HepG2 (cell line): Measurements from ENCODE around the gene ZNF526. TPM values are rescaled to one million over a fixed set of nuclear protein-coding genes. Genes with fewer than 3 reads are reported as not detected.

ENCODE experiments used
- CBX2 ChIP-seq, 2 experiments: fragments of 200-600 bp in 1 of 2; sonication (generic); formaldehyde crosslinking in 1 of 2; IDR thresholded peaks; 2 replicates each; pipeline versions ENCODE4 v1.7.0 to v1.8.1; 2018 to 2022; ENCODE audit warnings: low read depth in 2 of 2, low read length in 1 of 2, mild to moderate bottlenecking in 1 of 2, missing genetic modification reagents in 1 of 2
- EEA1 ChIP-seq: sonication (generic); formaldehyde crosslinking; IDR thresholded peaks from 2 replicates; pipeline ENCODE4 v1.5.1; 2020; ENCODE audit warnings: mild to moderate bottlenecking, missing genetic modification reagents, borderline replicate concordance
- GZF1 ChIP-seq: sonication (generic); formaldehyde crosslinking; IDR thresholded peaks from 2 replicates; pipeline ENCODE4 v1.5.1; 2020; ENCODE audit warnings: mild to moderate bottlenecking, missing genetic modification reagents
- IKZF1 ChIP-seq: fragments of 450-650 bp; IDR thresholded peaks from 2 replicates; pipeline ENCODE4 v1.7.1; 2016
- SRSF9 ChIP-seq: fragments of 200-400 bp; formaldehyde crosslinking; IDR thresholded peaks from 2 replicates; pipeline ENCODE4 v1.6.1; 2018; ENCODE audit warnings: borderline replicate concordance, mild to moderate bottlenecking, low read depth, low read length; ENCODE audit not compliant: insufficient read depth, poor library complexity, severe bottlenecking
- ZNF20 ChIP-seq: sonication (generic); formaldehyde crosslinking; IDR thresholded peaks from 2 replicates; pipeline ENCODE4 v1.4.0; 2020; ENCODE audit warnings: mild to moderate bottlenecking, moderate library complexity, missing genetic modification reagents
- polyA plus RNA-seq, 8 experiments: library from polyadenylated mRNA; depleted of rRNA in 3 of 8; stranded (reverse) in 7 of 8; unstranded in 1 of 8; fragments of >200 nt; fragmentation: Illumina TruSeq in 4 of 8; extraction: Trizol in 4 of 8; gene quantifications; 2 replicates each; pipeline versions ENCODE4 v1.2.1 to v1.2.3, GENCODE V29; 2011 to 2016; ENCODE audit warnings: low read depth in 4 of 8, missing spikeins in 1 of 8, mixed read lengths in 1 of 8; ENCODE audit not compliant: insufficient read depth in 1 of 8
- total RNA-seq, 5 experiments: library from RNA; depleted of rRNA; stranded (reverse); fragments of >200 nt; fragmentation: Illumina TruSeq; extraction: Trizol; gene quantifications; 2 replicates each; pipeline ENCODE4 v1.2.3, GENCODE V29; 2016; ENCODE audit warnings: low read depth in 1 of 5
- TF ChIP-seq, protein P1 (sequence below): sonication (generic); formaldehyde crosslinking; IDR thresholded peaks from 2 replicates; pipeline ENCODE4 v1.5.0; 2020; ENCODE audit warnings: mild to moderate bottlenecking, missing genetic modification reagents, borderline replicate concordance
- TF ChIP-seq, protein P2 (sequence below): sonication (generic); formaldehyde crosslinking; IDR thresholded peaks from 2 replicates; pipeline ENCODE4 v1.8.0; 2022; ENCODE audit warnings: low read depth, missing genetic modification reagents
- TF ChIP-seq, protein P3 (sequence below): sonication (generic); formaldehyde crosslinking; IDR thresholded peaks from 2 replicates; pipeline ENCODE4 v1.5.0; 2020; ENCODE audit warnings: mild to moderate bottlenecking, missing genetic modification reagents
- TF ChIP-seq, protein P4 (sequence below), 2 experiments: sonication (generic) in 1 of 2; formaldehyde crosslinking in 1 of 2; IDR thresholded peaks; 2 replicates each; pipeline versions ENCODE4 v1.4.0 to v1.6.1; 2016 to 2020; ENCODE audit warnings: borderline replicate concordance in 1 of 2, low read depth in 1 of 2, mild to moderate bottlenecking in 1 of 2, missing genetic modification reagents in 1 of 2

The ZNF526 gene
- total and polyA plus RNA-seq, 2 of the 13 experiments (the other 11 are each of a cell fraction or from before 2014, with no cell fraction given): 3.3 to 8.4 TPM

DNA sequence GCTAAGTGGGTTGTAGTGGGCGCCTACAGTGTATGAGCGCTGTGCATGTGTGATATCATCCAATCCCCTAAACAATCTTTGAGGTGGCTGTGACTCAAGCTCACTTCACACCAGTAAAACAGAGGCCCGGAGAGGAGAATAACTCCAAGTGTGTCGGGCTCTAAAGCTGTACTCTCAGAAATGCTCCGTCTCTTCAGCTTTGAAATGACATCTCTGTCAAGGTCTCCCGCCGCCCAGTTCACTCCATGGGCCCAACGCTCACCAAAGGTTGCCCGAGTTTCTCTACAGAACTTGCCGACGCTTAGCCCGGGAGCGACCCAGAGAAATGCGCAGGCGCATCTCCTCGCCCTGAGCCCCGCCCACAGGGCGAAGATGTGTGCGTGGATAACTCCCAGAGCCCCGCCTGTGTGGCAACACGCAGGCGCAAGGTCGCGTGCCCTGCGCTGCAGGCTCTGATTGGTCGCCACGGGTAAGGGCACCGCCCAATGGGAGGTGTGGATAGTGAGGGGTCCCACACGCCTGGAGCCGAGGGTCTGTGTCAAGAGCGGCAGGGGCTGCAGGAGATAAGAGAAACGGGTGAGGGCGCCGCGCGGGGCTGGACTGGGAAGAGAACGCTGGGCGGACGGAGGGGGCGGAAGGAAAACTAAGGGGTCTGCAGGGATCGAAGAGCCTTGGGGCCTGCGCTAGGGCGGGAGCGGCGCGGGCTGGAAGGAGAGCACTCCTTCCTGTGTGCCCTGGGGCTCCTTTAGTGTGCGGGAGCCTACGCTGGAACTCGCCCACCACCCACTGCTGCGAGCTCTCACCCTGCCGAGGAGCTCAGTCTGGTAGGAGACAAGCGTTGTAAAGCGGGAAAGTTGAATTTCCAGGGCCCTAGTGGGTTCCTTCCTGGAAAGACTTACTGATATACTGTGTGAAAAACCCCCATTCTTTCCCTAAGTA, at the start of gene ZNF526 (continued):
- TF ChIP-seq, protein P1, sequence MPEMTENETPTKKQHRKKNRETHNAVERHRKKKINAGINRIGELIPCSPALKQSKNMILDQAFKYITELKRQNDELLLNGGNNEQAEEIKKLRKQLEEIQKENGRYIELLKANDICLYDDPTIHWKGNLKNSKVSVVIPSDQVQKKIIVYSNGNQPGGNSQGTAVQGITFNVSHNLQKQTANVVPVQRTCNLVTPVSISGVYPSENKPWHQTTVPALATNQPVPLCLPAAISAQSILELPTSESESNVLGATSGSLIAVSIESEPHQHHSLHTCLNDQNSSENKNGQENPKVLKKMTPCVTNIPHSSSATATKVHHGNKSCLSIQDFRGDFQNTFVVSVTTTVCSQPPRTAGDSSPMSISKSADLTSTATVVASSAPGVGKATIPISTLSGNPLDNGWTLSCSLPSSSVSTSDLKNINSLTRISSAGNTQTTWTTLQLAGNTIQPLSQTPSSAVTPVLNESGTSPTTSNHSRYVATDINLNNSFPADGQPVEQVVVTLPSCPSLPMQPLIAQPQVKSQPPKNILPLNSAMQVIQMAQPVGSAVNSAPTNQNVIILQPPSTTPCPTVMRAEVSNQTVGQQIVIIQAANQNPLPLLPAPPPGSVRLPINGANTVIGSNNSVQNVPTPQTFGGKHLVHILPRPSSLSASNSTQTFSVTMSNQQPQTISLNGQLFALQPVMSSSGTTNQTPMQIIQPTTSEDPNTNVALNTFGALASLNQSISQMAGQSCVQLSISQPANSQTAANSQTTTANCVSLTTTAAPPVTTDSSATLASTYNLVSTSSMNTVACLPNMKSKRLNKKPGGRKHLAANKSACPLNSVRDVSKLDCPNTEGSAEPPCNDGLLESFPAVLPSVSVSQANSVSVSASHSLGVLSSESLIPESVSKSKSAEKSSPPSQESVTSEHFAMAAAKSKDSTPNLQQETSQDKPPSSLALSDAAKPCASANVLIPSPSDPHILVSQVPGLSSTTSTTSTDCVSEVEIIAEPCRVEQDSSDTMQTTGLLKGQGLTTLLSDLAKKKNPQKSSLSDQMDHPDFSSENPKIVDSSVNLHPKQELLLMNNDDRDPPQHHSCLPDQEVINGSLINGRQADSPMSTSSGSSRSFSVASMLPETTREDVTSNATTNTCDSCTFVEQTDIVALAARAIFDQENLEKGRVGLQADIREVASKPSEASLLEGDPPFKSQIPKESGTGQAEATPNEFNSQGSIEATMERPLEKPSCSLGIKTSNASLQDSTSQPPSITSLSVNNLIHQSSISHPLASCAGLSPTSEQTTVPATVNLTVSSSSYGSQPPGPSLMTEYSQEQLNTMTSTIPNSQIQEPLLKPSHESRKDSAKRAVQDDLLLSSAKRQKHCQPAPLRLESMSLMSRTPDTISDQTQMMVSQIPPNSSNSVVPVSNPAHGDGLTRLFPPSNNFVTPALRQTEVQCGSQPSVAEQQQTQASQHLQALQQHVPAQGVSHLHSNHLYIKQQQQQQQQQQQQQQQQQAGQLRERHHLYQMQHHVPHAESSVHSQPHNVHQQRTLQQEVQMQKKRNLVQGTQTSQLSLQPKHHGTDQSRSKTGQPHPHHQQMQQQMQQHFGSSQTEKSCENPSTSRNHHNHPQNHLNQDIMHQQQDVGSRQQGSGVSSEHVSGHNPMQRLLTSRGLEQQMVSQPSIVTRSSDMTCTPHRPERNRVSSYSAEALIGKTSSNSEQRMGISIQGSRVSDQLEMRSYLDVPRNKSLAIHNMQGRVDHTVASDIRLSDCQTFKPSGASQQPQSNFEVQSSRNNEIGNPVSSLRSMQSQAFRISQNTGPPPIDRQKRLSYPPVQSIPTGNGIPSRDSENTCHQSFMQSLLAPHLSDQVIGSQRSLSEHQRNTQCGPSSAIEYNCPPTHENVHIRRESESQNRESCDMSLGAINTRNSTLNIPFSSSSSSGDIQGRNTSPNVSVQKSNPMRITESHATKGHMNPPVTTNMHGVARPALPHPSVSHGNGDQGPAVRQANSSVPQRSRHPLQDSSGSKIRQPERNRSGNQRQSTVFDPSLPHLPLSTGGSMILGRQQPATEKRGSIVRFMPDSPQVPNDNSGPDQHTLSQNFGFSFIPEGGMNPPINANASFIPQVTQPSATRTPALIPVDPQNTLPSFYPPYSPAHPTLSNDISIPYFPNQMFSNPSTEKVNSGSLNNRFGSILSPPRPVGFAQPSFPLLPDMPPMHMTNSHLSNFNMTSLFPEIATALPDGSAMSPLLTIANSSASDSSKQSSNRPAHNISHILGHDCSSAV: no peak
- TF ChIP-seq CBX2 (IDR thresholded peaks at IDR 0.05; ENCODE audit: low read depth, low read length) (no peak), CBX2 (CRISPR knock-in tag; IDR thresholded peaks at IDR 0.05; ENCODE audit: low read depth) (no peak), EEA1 (CRISPR knock-in tag) (0 out of 2 replicates have a peak, but pooled peaks have one; percentile 16), SRSF9 (no peak), GZF1 (CRISPR knock-in tag) (no peak), ZNF20 (CRISPR knock-in tag) (no peak), IKZF1 (no peak)
- TF ChIP-seq, protein P2, sequence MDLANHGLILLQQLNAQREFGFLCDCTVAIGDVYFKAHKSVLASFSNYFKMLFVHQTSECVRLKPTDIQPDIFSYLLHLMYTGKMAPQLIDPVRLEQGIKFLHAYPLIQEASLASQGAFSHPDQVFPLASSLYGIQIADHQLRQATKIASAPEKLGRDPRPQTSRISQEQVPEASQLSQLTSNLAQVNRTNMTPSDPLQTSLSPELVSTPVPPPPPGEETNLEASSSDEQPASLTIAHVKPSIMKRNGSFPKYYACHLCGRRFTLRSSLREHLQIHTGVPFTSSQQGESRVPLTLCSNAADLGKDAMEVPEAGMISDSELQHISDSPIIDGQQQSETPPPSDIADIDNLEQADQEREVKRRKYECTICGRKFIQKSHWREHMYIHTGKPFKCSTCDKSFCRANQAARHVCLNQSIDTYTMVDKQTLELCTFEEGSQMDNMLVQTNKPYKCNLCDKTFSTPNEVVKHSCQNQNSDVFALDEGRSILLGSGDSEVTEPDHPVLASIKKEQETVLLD (CRISPR knock-in tag): peak; percentile 38; the same call in 1 of the 2 replicates
- TF ChIP-seq, protein P3, sequence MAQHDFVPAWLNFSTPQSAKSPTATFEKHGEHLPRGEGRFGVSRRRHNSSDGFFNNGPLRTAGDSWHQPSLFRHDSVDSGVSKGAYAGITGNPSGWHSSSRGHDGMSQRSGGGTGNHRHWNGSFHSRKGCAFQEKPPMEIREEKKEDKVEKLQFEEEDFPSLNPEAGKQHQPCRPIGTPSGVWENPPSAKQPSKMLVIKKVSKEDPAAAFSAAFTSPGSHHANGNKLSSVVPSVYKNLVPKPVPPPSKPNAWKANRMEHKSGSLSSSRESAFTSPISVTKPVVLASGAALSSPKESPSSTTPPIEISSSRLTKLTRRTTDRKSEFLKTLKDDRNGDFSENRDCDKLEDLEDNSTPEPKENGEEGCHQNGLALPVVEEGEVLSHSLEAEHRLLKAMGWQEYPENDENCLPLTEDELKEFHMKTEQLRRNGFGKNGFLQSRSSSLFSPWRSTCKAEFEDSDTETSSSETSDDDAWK (CRISPR knock-in tag): no peak
- TF ChIP-seq, protein P4, sequence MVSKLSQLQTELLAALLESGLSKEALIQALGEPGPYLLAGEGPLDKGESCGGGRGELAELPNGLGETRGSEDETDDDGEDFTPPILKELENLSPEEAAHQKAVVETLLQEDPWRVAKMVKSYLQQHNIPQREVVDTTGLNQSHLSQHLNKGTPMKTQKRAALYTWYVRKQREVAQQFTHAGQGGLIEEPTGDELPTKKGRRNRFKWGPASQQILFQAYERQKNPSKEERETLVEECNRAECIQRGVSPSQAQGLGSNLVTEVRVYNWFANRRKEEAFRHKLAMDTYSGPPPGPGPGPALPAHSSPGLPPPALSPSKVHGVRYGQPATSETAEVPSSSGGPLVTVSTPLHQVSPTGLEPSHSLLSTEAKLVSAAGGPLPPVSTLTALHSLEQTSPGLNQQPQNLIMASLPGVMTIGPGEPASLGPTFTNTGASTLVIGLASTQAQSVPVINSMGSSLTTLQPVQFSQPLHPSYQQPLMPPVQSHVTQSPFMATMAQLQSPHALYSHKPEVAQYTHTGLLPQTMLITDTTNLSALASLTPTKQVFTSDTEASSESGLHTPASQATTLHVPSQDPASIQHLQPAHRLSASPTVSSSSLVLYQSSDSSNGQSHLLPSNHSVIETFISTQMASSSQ (IDR thresholded peaks at IDR 0.05; ENCODE audit: low read depth): no peak
- TF ChIP-seq, protein P4 (CRISPR knock-in tag; IDR thresholded peaks at IDR 0.05; ENCODE audit: borderline replicate concordance): no peak
